Kidney (tissue), 14 donors: Measurements from ENCODE around the gene TAS2R42. TPM values are rescaled to one million over a fixed set of nuclear protein-coding genes. Genes with fewer than 3 reads are reported as not detected.
A peak's percentile ranks its signal among the peaks of the same experiment; 100 is the strongest.

Experiments
- DNase-seq, 5 donors: peaks; one replicate each; pipeline ENCODE4 v3.0.0-alpha.2; 2013 to 2020
- FAIRE-seq: peaks from 2 replicates; lab custom pipeline; 2012; peaks lifted over from hg19 to GRCh38; lab: Jason Lieb, UNC
- H3K27ac ChIP-seq, 2 donors: one replicate each; pipeline ENCODE4 v1.7.0; 2013; ENCODE audit warnings: low read depth in 2 of 2, low read length in 2 of 2, inconsistent platforms in 1 of 2
- H3K27me3 ChIP-seq: one replicate; pipeline ENCODE4 v1.7.1; 2013; ENCODE audit warnings: low read length, inconsistent platforms; ENCODE audit not compliant: control insufficient read depth, insufficient read depth
- H3K36me3 ChIP-seq, 3 donors: one replicate each; pipeline versions ENCODE4 v1.7.0 to v1.7.1; 2013; ENCODE audit warnings: low read length in 3 of 3, control low read depth in 1 of 3, inconsistent platforms in 1 of 3; ENCODE audit not compliant: insufficient read depth in 3 of 3, control insufficient read depth in 2 of 3
- H3K4me1 ChIP-seq, 3 donors: one replicate each; pipeline versions ENCODE4 v1.7.0 to v1.7.1; 2013; ENCODE audit warnings: low read length in 3 of 3, inconsistent platforms in 1 of 3, low read depth in 1 of 3; ENCODE audit not compliant: control insufficient read depth in 2 of 3, insufficient read depth in 2 of 3
- H3K4me3 ChIP-seq, 3 donors: one replicate each; pipeline versions ENCODE4 v1.7.0 to v1.8.1; 2013; ENCODE audit warnings: low read length in 3 of 3, control low read depth in 1 of 3, inconsistent platforms in 1 of 3
- H3K9ac ChIP-seq, 3 donors: one replicate each; pipeline versions ENCODE4 v1.7.0 to v1.7.1; 2013; ENCODE audit warnings: low read length in 3 of 3, control low read depth in 1 of 3, inconsistent platforms in 1 of 3
- H3K9me3 ChIP-seq, 3 donors: one replicate each; pipeline versions ENCODE4 v1.7.0 to v1.7.1; 2013; ENCODE audit warnings: low read length in 3 of 3, control low read depth in 1 of 3, inconsistent platforms in 1 of 3; ENCODE audit not compliant: control insufficient read depth in 2 of 3, insufficient read depth in 1 of 3
- CTCF ChIP-seq: IDR thresholded peaks from 3 replicates; pipeline ENCODE4 v1.5.1; 2012; ENCODE audit warnings: mild to moderate bottlenecking, moderate library complexity, borderline replicate concordance; ENCODE audit not compliant: insufficient read depth; ENCODE audit errors: extremely low read depth
- intact Hi-C: fragments of 100-400 bp; cut with DNase I; formaldehyde crosslinking; loops from one replicate; pipeline ENCODE4 v1.11.1; 2022
- polyA plus RNA-seq: library from polyadenylated mRNA; stranded (reverse); fragments of 350-450 nt; fragmentation: Illumina TruSeq; extraction: RNeasy Lipid Tissue Mini Kit (QIAGEN cat#74804); gene quantifications from one replicate; pipeline ENCODE4 v1.2.3, GENCODE V29; 2014; ENCODE audit warnings: low read depth, low replicate concordance; ENCODE audit not compliant: insufficient read depth
- total RNA-seq: library from RNA; stranded (reverse); fragmentation: NEBNext Ultra II Directional; extraction: Animal tissue kit (Norgen Biotek cat#: 25700); gene quantifications from one replicate; pipeline ENCODE4 v1.2.1, GENCODE V29; 2021
- donor health status: control.
- donor health status: control.
- donor health status: control.
- donor health status: control.
- donor health status: control.
- donor health status: DM: yes; HTN: yes; CAD: no.
- donor health status: Normal renal cell carcinoma (clear cell type).

TAS2R42 gene
- total and polyA plus RNA-seq, 2 donors from 2014 or later, result not detected

GRCh38 chr12:11227373-11227772, 40.6 kb upstream of the TAS2R42 start:
- FAIRE-seq (no peak), DNase-seq (no peak)
- H3K27me3 ChIP-seq, result no peaks in the 10 kb centered on the region
- no peaks in the 10 kb centered on the region for H3K9me3 ChIP-seq
- H3K4me1 ChIP-seq, result no peaks in the 10 kb centered on the region
- H3K4me3 ChIP-seq, result no peak overlapping the region
- no peak overlapping the region for H3K9ac ChIP-seq
- H3K27ac ChIP-seq, result no peak overlapping the region
- intact Hi-C loops, result no loop called here
- H3K36me3 ChIP-seq, result no peaks in the 10 kb centered on the region
- TF ChIP-seq CTCF, result no peak

GRCh38 chr12:11209113-11209512, 22.4 kb upstream of the TAS2R42 start:
- Histone ChIP-seq H3K4me1 (no peaks in the 10 kb centered on the region), H3K9me3 (peaks cover 0 to 3% (median 0%) of the 10 kb centered on the region in 3 donors), H3K4me3 (no peak overlapping the region), H3K27me3 (no peaks in the 10 kb centered on the region), H3K9ac (no peak overlapping the region), H3K36me3 (no peaks in the 10 kb centered on the region), H3K27ac (no peak overlapping the region)
- FAIRE-seq (no peak), DNase-seq (peak in 1 of 5 donors; percentile 1)
- no peak for TF ChIP-seq CTCF
- intact Hi-C loops, result no loop called here

GRCh38 chr12:11204173-11204572, 17.4 kb upstream of the TAS2R42 start:
- DNase-seq (no peak), FAIRE-seq (no peak)
- no peaks in the 10 kb centered on the region for H3K4me1 ChIP-seq
- no peak overlapping the region for H3K27ac ChIP-seq
- peaks cover 0 to 4% (median 0%) of the 10 kb centered on the region in 3 donors for H3K9me3 ChIP-seq
- no peaks in the 10 kb centered on the region for H3K36me3 ChIP-seq
- no peak overlapping the region for H3K9ac ChIP-seq
- no peak overlapping the region for H3K4me3 ChIP-seq
- no peak for TF ChIP-seq CTCF
- H3K27me3 ChIP-seq, result no peaks in the 10 kb centered on the region
- intact Hi-C loops, result no loop called here

- Histone ChIP-seq H3K27me3 (no peaks in the 10 kb centered on the region), H3K36me3 (no peaks in the 10 kb centered on the region)
- intact Hi-C loops, result no loop called here
Measured at GRCh38 chr12:11202811-11203210, 16.1 kb upstream of the TAS2R42 start.

More at GRCh38 chr12:11202811-11203210, 16.1 kb upstream of the TAS2R42 start:
- Histone ChIP-seq H3K9me3 (peaks cover 0 to 4% (median 0%) of the 10 kb centered on the region in 3 donors), H3K9ac (no peak overlapping the region), H3K4me1 (no peaks in the 10 kb centered on the region), H3K27ac (no peak overlapping the region), H3K4me3 (no peak overlapping the region)
- no peak for FAIRE-seq
- DNase-seq, result no peak
- no peak for TF ChIP-seq CTCF
